LNCaP clone FGC (cell line): ENCODE results near the gene ELF5.

Source experiments
- DNase-seq: peaks from one replicate; pipeline ENCODE4 v3.0.0-alpha.2; 2011; ENCODE audit warnings: low read depth
- H3K4me3 ChIP-seq: 2 replicates; pipeline ENCODE4 v1.5.1; 2011; ENCODE audit warnings: mild to moderate bottlenecking, low read depth, low read length, control low read depth
- CTCF ChIP-seq: IDR thresholded peaks from 2 replicates; pipeline ENCODE4 v1.5.1; 2012; ENCODE audit warnings: mild to moderate bottlenecking; ENCODE audit not compliant: control insufficient read depth, insufficient read depth; ENCODE audit errors: extremely low read depth

The ELF5 gene

GRCh38 chr11:34432822-34433221 lies 80.8 kb downstream of the ELF5 start:
- no peak for TF ChIP-seq CTCF
- DNase-seq, result no peak
- H3K4me3 ChIP-seq, result no peak overlapping the region

- DNase-seq, result no peak
- no peak for TF ChIP-seq CTCF
- H3K4me3 ChIP-seq, result no peak overlapping the region
Observed at GRCh38 chr11:34431979-34432378, 81.6 kb downstream of the ELF5 start.
